HG02970 (cell line): ENCODE measurements around the gene INPP1.

Experiments
- ATAC-seq: cut with Tn5 transposase; IDR thresholded peaks from one replicate; pipeline ENCODE4 v1.9.1; 2021; ENCODE audit warnings: mild to moderate bottlenecking, moderate library complexity, moderate number of reproducible peaks; ENCODE audit not compliant: unreplicated experiment, low FRiP score

INPP1 gene

DNA sequence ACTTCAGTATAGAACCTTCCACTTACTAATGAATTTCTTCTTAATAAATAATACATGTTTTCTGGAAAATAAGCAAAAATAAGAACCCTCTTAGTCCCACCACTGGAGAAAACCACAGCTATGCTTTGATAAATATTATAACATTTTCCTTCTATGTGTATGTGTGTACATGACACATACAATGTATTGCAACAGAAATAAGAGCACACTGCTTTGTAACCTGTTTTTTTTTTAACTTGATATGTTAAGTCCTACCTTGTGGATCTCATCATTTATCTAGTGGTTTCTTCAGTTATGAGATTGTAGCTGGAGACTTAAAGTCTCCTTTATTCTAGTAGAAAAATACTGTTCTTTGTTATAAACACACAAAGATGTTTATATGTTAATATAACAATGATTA is 17.2 kb downstream of the INPP1 start:
- ATAC-seq = no peak

DNA sequence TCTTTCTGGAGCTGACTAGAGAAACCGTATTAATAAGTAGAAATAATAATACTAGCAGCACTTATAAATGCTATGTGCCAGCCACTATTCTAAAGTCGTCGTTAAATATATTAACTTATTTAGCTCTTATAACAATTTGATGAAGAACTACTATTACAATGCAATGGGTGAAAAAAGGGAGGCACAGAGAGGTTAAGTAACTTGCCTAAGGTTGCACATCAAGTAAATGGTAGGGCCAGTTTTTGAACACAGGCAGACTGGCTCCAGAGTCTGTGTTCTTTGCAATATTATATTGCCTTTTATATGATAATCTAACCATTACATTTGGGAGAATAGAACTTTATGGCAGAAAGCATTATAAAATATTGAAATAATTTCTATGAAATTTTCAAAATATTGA is 17.6 kb downstream of the INPP1 start:
- no peak for ATAC-seq

DNA sequence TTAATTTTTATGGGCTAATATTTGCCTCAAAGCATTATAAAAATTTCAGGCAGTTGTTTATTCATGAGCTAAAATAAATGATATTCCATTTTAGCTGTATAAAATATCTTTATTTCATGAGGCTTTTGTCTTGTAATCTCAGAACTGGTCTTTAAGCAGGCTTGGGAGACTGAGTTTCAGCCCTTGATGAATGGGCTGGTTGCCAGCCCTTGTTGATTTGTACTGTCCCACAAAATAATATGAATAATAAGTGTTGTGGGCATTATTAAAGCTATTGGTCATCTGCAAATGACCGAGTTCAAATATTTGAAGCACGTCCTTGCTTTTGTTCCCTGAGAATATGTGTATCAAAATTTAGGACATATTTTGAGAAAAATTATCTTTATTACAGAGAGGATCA is 18.2 kb downstream of the INPP1 start:
- no peak for ATAC-seq

DNA sequence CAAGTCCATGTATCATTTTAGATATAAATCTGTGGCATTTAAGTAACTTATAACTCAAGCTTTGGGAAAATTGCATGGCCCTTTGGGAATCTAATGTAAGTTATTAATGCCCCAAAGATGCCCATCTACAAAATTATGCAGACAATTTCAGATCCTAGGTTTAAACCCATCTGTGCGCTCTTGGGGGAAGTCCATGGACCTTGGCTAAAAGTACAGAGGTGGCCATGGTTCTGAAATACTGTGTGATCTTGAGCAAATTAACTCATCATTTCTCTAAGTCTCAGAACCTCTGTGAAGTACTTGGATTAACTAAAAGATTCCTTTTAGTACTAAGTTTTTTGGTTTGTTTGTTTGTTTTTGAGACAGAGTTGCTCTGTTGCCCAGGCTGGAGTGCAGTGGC is 19.5 kb downstream of the INPP1 start:
- no peak for ATAC-seq

DNA sequence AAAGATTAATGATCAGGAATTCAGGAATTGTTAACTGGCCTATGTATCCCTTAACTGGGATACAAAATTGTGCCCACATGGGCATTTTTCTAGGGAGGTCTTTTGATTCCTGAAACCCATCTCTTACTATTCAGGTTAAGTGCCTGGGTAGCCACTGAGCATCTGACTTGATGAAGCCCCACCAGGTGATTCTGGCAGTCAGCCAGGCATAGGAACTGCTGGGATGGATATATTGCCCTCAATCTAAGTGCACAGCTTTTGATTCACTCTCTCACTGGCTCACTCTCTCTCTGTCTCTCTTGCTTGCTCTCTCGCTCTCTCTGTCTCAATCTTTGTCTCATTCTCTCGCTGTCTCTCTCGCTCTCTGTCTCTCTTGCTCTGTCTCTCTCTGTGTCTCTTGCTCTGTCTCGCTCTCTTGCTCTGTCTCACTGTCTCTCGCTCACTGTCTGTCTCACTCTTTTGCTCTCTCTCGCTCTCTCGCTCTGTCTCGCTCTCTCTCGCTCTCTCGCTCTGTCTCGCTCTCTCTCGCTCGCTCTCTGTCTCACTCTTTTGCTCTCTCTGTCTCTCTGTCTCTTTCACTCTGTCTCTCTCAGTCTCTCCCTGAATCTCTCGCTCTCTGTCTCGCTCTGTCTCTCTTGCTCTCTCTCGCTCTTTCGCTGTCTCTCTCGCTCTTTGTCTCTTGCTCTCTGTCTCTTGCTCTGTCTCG is 22.3 kb downstream of the INPP1 start:
- no peak for ATAC-seq

DNA sequence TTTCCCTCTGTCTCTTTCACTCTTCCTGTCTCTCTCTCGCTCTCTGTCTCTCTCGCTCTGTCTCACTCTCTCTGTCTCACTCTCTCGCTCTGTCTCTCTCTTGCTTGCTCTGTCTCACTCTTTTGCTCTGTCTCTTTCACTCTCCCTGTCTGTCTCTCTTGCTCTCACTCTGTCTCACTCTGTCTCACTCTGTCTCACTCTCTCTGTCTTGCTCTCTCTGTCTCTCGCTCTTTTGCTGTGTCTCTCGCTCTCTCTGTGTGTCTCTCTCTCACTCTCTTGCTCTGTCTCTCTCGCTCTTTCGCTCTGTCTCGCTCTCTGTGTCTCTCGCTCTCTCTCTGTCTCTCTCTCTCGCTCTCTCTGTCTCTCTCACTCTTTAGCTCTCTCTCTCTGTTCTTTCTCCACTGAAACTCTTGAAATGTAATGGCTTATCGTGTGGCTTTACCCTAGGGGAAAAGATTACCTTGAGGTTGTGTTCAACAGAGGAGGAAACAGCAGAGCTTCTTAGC is 22.9 kb downstream of the INPP1 start:
- ATAC-seq = no peak

DNA sequence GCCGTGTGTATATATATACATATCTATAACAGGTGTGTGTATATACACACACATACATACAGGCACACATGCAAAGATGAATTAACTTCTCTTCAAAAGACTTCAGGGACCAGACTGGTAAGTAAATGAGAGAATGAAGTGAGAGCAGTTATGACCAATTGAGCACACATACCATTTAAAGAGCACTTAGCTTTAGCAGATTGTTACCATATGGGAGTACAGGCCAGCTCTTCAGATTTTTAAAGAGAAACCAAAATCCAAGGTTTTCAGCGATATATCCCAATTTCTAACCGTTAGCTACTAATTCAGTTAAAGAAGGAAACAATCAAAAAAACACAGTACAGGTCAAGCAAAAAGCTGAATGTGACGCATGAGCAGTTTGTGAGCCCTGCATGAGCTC is 23.7 kb downstream of the INPP1 start:
- ATAC-seq = no peak

DNA sequence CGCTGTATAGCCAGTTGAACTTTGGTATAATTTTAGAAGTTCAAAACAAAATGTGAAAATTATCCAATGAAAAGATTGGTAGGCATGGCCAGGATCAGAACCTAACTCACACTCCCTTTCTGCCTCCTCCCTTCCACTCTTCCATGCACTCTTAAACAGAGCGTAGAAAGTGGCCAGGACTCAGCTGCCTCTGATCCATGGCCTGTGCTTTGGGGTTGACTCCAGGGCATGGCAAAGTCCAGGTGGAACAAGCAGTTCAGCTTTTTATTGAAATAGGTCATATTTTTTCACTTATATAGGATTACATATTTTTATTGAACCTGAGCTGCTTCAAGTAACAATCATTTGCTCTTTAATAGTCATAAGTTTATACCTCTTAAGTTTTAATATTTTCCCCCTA is 26.2 kb downstream of the INPP1 start:
- ATAC-seq = no peak

DNA sequence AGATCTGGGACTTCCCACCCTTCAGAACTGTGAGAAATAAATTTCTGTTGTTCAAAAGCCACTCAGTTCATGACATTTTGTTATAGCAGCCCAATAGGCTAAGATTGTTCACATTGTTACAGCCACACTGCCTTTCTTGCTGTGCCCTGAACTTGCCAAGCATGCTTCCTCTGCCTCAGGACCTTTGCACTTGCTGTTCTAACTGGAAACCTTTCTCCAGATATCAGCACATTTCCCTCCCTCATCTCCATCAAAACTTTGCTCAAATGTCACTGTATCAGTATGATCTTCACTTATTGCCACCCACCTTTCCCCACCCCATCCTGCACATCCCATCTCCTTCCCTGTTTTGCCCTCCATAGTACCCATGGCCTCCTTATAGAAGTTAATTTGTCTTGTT is 32.7 kb downstream of the INPP1 start:
- no peak for ATAC-seq

DNA sequence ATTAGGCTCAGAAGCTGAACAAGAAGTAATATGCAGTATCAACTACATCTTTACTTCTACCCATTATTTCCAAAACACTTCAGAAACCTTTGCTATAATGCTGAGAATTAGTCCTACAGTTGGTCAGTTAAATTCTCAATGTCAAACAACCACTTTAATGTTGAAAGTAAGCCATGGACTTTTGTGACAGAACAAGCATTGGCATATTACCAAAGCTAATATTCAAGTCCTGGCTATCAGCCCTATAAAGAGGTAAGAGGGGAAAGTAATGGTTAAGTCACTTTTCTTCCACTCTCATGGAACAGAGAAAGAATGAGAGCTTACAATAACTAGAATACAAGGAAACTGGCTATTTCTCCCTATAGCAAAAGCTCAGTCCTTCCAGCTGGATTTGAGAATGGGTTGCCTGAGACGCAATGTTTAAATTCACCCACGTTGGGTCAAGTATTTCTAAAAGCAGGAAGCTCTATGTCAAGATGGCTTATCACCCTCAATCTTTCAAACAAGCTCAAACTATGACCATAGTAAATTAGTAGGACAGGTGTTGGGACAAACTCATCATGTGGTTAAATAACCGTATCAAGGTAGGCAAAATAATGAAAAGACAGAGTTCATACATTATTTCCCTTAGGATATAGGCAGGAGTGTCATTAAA is 33.3 kb downstream of the INPP1 start:
- no peak for ATAC-seq

DNA sequence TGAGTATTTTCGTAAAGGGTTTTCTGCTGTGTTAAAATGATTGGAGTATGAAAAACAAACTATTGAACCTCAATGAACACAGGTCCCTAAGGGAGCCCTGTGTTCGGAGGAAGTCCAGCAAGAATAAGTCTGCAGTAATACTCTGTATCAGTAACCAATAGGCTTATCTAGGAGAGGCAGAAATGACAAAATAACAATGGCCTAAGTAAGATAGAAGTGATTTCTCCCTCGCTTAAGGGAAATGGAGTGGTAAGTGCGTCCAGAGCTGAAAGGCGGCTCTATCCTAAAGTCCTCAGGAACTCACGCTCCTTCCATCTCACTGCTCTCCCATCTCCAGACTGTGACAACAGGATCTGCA is 35.5 kb downstream of the INPP1 start:
- no peak for ATAC-seq

DNA sequence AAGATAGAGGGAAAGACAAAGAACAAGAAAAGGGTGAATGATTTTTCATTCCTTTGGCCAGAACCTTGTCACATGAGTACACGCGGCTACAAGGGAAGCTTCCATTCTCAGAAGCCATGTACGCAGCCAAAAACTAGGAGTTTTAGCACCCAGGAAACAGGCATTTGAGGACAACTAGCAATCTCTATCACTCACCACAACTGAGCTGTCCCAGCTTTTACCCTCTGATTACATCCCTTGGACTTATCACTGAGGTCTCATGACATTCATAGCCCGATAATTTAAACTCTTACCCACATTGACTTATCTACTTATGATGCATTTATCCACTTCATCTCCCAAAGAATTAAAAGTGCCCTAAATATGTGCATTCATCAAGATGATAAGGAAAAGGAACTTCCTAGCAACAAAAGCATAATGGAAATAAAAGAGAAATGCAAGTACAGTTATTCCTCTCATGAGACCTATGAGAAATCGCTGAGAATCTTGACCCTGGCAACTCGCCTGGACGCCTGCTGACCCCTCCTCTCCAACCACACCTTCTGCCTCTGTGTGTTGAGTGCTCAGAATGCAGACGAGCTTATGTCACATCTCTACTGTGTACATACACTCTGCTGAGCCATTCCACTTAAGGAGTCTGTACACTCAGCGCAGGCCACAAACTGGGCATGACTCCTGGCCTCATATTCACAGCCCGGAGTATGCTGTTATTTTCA is 36.0 kb downstream of the INPP1 start:
- ATAC-seq = no peak

DNA sequence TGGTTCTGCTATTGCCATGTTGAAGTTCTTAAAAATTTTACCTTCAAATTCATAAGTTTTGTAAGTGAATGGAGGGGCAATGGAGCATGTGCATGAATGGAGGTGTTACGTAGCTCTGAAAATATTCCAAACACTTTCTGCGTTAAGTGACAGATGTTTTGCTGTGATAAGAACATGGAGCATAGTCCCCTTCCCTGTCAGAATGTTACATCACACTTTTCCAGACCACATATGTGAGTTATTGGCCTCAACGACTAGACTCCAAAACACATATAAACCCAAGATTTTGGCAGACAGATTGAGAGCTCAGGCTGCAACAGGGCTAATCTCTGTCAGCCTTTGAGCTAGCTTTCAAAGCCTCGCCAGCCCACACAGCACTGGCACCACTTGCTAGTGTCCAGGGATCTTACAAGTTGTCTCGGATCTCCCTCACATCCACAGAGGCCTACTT is 37.6 kb downstream of the INPP1 start:
- ATAC-seq = no peak

DNA sequence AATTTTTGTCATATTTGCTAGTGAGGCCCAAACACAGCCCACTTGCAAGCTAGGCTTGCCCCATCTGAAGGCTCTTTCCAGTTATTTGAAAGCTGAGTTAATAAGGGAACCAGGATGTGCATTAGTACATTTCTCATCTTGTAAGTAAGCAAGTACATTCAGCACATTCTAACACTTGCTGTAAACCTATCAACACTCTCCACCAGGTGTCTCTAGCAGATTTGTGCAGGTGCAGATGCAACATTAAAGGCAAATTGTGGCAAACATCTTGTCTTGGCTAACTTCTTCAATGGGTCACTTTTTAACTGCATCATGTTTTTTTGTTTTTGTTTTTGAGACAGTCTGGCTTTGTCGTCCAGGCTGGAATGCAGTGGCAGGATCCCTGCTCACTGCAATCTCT is 39.5 kb downstream of the INPP1 start:
- no peak for ATAC-seq

DNA sequence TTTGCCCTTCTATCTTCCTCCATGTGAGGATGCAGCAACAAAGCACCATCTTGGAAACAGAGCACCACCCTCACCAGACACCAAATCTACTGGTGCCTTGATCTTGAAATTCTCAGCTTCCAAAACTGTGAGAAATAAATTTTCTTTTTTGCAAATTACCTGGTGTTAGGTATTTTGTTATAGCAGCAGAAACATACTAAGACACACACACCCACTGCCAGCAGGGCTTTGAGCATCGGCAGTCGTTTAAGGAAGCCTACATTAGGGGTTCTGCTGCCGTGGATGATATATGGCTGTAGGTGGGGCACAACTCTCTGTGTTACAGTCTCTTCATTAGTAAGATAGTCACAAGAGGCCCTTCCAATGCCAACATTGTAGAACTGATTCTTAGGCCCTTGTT is 44.0 kb downstream of the INPP1 start:
- no peak for ATAC-seq

DNA sequence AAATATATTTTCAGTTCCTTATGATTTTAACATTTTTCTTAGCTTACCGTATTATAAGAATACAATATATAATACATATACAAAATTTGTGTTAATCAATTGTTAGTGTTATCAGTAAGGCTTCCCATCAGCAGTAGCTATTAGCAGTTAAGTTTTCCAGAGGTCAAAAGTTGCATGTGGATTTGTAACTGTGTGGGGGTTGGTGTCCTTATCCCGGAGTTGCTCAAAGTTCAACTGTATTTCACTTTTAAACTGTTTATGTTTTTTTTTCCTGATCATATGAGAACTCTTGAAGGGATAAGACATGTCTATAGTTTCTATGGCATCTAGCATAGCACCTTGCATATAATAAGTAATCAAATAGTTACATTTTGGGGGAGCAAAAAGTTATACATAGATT is 52.9 kb downstream of the INPP1 start:
- ATAC-seq = no peak

DNA sequence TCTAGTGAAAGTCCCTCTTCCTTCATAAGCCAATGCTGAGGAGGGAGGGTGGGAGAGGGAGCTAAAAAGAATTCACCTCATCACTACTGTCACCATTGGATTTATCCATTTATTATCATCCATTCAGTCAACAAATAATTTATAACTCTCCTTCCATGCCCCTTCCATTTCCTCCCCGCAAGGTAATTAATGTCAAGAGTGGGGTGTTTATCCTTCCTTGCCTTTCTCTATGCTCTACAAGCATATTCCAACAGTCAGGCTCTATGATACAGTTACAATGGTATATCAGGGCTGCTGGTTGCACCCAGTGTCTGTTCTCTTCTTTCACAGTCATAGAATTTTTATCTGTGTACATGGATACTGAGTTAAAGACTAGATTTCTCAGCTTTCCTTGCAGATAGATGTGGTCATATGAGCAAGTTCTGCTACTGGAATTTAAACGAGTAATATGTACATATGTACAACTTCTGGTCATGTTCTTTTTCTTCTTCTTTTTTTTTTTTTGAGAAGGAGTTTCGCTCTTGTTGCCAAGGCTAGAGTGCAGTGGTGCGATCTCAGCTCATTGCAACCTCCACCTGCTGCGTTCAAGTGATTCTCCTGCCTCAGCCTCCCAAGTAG is 59.7 kb downstream of the INPP1 start:
- no peak for ATAC-seq

DNA sequence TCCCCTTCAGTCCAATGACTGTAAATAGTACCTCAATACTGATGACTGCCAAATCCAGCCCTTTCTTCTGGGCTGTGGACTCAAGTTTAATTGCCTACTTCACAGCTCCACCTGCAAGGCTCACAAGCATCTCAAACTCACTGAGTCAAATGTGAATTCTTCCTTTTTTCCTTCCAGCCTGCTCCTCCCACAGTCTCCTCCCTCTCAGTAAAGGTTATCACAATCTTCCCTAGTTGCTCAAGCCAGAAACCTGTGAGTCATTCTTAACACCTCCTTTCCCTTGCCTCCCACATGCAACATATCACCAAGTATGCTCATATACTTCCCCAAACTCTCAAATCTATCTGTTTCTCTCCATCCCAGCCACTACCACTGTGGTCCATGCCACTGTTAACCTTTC is 61.1 kb downstream of the INPP1 start:
- no peak for ATAC-seq

DNA sequence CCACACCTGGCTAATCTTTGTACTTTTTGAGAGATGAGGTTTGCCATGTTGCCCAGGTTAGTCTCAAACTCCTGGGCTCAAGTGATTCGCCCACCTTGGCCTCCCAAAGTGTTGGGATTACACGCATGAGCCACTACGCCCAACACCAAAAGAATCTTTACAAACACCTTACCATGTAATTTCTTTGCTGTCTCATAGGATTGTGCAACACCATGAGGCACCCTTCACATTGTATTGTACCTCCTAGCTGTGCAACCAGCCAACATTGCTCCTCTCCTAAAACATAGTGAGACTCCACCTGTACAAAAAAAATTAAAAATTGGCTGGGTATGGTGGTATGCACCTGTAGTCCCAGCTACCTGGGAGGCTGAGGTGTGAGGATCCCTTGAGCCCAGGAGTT is 61.7 kb downstream of the INPP1 start:
- ATAC-seq = no peak

DNA sequence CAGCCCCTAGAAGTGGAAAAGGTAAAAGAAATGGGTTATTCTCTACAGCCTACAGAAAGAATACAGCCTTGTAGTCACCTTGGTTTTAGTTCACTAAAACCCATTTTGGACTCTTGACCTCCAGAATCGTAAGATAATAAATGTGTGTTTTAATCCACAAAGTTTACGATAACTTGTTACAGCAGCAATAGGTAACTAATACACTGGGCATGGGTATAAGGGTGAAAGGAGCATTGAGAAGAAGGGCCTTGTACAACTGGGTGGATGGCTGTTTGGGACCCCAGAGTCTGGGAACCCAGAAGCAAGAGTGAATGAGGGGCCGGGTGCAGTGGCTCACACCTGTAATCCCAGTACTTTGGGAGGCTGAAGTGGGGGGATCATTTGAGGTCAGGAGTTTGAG is 62.6 kb downstream of the INPP1 start:
- ATAC-seq = no peak

DNA sequence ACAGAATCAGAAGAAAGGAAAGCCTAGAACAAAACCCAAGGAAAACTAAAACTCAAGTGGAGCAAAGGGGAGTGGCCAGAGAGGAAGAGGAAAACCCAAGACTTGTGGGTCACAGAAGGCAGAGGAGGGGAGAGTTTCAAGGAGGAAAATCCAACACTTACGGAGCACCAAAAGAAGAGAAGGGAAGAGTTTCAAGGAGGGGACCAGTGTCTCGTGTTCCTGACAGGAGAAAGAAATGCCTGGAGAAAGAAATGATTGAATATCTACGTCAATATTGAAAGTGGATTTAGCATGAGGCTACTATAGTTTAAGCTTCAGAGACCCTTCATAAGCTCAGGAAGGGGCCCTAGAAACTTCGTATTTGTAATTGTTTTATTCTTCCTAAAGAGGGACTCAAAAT is 63.4 kb downstream of the INPP1 start:
- ATAC-seq = no peak
